GM12878 (cell line): ENCODE measurements around the gene CTXND2. TPM values are rescaled to one million over a fixed set of nuclear protein-coding genes. Genes with fewer than 3 reads are reported as not detected.
"Not testable (repeated sequence)": the region's sequence is repeated elsewhere in the genome, so short reads cannot be mapped to it uniquely, and the experiment has no call there.

Experiments
- ATAC-seq: fragments of 200-7000 bp; cut with Tn5 transposase; 3 replicates; pipeline ENCODE4 v1.9.1; 2020; ENCODE audit warnings: mild to moderate bottlenecking, moderate library complexity
- BruUV-seq: library from RNA; stranded (reverse); fragments of 400-500 nt; replicated peaks from 2 replicates; lab custom pipeline; 2021; lab: Mats Ljungman, UMichigan
- CTCF ChIA-PET: fragments of 300-600 bp; sonication (Branson Sonifier 250); formaldehyde crosslinking; extraction: SDS; loops from one replicate; lab custom pipeline; 2021; ENCODE audit warnings: inconsistent platforms; lab: Yijun Ruan, JAX
- POLR2A ChIA-PET: fragments of 350-600 bp; formaldehyde crosslinking; extraction: SDS; loops from one replicate; lab custom pipeline; 2021; ENCODE audit warnings: inconsistent platforms; lab: Charles Lee
- RAD21 ChIA-PET: fragments of 300-600 bp; sonication (Branson Sonifier 250); formaldehyde crosslinking; loops from one replicate; lab custom pipeline; 2023; ENCODE audit warnings: antibody characterized with exemption; ENCODE audit not compliant: unreplicated experiment; lab: Charles Lee
- SMC1A ChIA-PET: fragments of 300-600 bp; sonication (Branson Sonifier 250); formaldehyde crosslinking; loops from one replicate; lab custom pipeline; 2023; ENCODE audit not compliant: unreplicated experiment, uncharacterized antibody; lab: Charles Lee
- DNase-seq: peaks from one replicate; pipeline ENCODE4 v3.0.0-alpha.2; 2011; ENCODE audit warnings: low read depth, low spot score
- FAIRE-seq: peaks from 3 replicates; lab custom pipeline; 2011; peaks lifted over from hg19 to GRCh38; lab: Jason Lieb, UNC
- H2AFZ ChIP-seq: 2 replicates; pipeline ENCODE4 v1.6.0; 2011; ENCODE audit warnings: low read depth, low read length, control low read depth; ENCODE audit not compliant: control insufficient read depth
- H3K27ac ChIP-seq: 2 replicates; pipeline ENCODE4 v1.5.1; 2011; ENCODE audit warnings: control low read depth; ENCODE audit not compliant: control insufficient read depth, insufficient read depth
- H3K27me3 ChIP-seq, 2 experiments: replicated peaks in 1 of 2; 2 replicates each; pipeline versions ENCODE4 v1.6.0 to v1.6.1; 2011; ENCODE audit warnings: low read length in 1 of 2; ENCODE audit not compliant: control insufficient read depth in 2 of 2, insufficient read depth in 2 of 2
- H3K36me3 ChIP-seq, 2 experiments: 2 replicates each; pipeline ENCODE4 v1.5.1; 2011; ENCODE audit warnings: low read length in 1 of 2; ENCODE audit not compliant: control insufficient read depth in 2 of 2, insufficient read depth in 2 of 2
- H3K4me1 ChIP-seq: 2 replicates; pipeline ENCODE4 v1.6.1; 2011; ENCODE audit warnings: mild to moderate bottlenecking, low read length, moderate library complexity, mixed read lengths; ENCODE audit not compliant: control insufficient read depth, insufficient read depth
- H3K4me2 ChIP-seq: 2 replicates; pipeline ENCODE4 v1.6.0; 2011; ENCODE audit warnings: control low read depth; ENCODE audit not compliant: control insufficient read depth, insufficient read depth
- H3K4me3 ChIP-seq: fragments of 200-600 bp; sonication (generic); 2 replicates; pipeline ENCODE4 v1.5.1; 2016
- H3K79me2 ChIP-seq: 2 replicates; pipeline ENCODE4 v1.6.0; 2011; ENCODE audit warnings: low read length; ENCODE audit not compliant: control insufficient read depth, insufficient read depth
- H3K9ac ChIP-seq: 2 replicates; pipeline ENCODE4 v1.8.0; 2011; ENCODE audit warnings: low read length, control low read depth, mixed read lengths; ENCODE audit not compliant: control insufficient read depth, insufficient read depth
- H3K9me3 ChIP-seq: replicated peaks from 3 replicates; pipeline ENCODE4 v1.5.1; 2011; ENCODE audit warnings: mild to moderate bottlenecking, low read length; ENCODE audit not compliant: control insufficient read depth, insufficient read depth
- H4K20me1 ChIP-seq: 2 replicates; pipeline ENCODE4 v1.6.0; 2011; ENCODE audit not compliant: control insufficient read depth, insufficient read depth
- CBX3 ChIP-seq: fragments of 200-600 bp; sonication (generic); IDR thresholded peaks from 2 replicates; pipeline ENCODE4 v1.6.1; 2016; ENCODE audit warnings: low read depth, borderline replicate concordance
- ETV6 ChIP-seq, 2 experiments: fragments of 450-650 bp in 1 of 2; IDR thresholded peaks in 1 of 2; conservative IDR thresholded peaks in 1 of 2; 2 replicates each; pipeline ENCODE4 v1.6.1; 2014; ENCODE audit warnings: antibody characterized with exemption in 1 of 2, borderline replicate concordance in 1 of 2, low read depth in 1 of 2, mild to moderate bottlenecking in 1 of 2, moderate library complexity in 1 of 2
- KLF5 ChIP-seq: fragments of 450-650 bp; IDR thresholded peaks from 2 replicates; pipeline ENCODE4 v1.6.1; 2014; ENCODE audit warnings: mild to moderate bottlenecking; ENCODE audit not compliant: partially characterized antibody
- NFYA ChIP-seq: IDR thresholded peaks from 2 replicates; pipeline ENCODE4 v1.6.1; 2011; ENCODE audit warnings: low read depth, mild to moderate bottlenecking, low read length, improper control_type of control experiment, borderline replicate concordance
- NFYB ChIP-seq: IDR thresholded peaks from 2 replicates; pipeline ENCODE4 v1.6.1; 2011; ENCODE audit warnings: low read depth, mild to moderate bottlenecking, low read length, improper control_type of control experiment, moderate library complexity; ENCODE audit not compliant: insufficient read depth
- NRF1 ChIP-seq: conservative IDR thresholded peaks from 2 replicates; pipeline ENCODE4 v1.6.1; 2011; ENCODE audit warnings: mild to moderate bottlenecking, low read depth, low read length, improper control_type of control experiment
- PML ChIP-seq: IDR thresholded peaks from 2 replicates; pipeline ENCODE4 v1.6.1; 2012; ENCODE audit warnings: low read length, inconsistent platforms
- RFX5 ChIP-seq: IDR thresholded peaks from 2 replicates; pipeline ENCODE4 v1.6.1; 2011; ENCODE audit warnings: low read depth, low read length, improper control_type of control experiment
- SIX5 ChIP-seq: IDR thresholded peaks from 2 replicates; pipeline ENCODE4 v1.6.1; 2011; ENCODE audit warnings: mild to moderate bottlenecking, low read depth, low read length, moderate library complexity; ENCODE audit not compliant: severe bottlenecking
- SRF ChIP-seq, 2 experiments: IDR thresholded peaks; 2 replicates each; pipeline ENCODE4 v1.6.1; 2011; ENCODE audit warnings: low read depth in 2 of 2, low read length in 2 of 2, mild to moderate bottlenecking in 1 of 2, moderate library complexity in 1 of 2
- SUZ12 ChIP-seq: fragments of 200-600 bp; sonication (generic); IDR thresholded peaks from one replicate; pipeline ENCODE4 v1.6.1; 2018; ENCODE audit warnings: antibody characterized with exemption, mild to moderate bottlenecking; ENCODE audit not compliant: unreplicated experiment
- WRNIP1 ChIP-seq: IDR thresholded peaks from 2 replicates; pipeline ENCODE4 v1.6.1; 2011; ENCODE audit warnings: low read depth, low read length, improper control_type of control experiment, borderline replicate concordance
- ZBED1 ChIP-seq: IDR thresholded peaks from 2 replicates; pipeline ENCODE4 v1.6.1; 2016; ENCODE audit warnings: borderline replicate concordance
- ZZZ3 ChIP-seq: IDR thresholded peaks from 2 replicates; pipeline ENCODE4 v1.6.1; 2011; ENCODE audit warnings: low read depth; ENCODE audit not compliant: control insufficient read depth, insufficient read length
- WGBS: methylation state at CpG from one replicate; pipeline ENCODE4 v1.1.6; 2016; ENCODE audit warnings: low lambda C conversion rate; ENCODE audit not compliant: insufficient replicate concordance, insufficient coverage; ENCODE audit errors: missing lambda C conversion rate; 5-methylcytosine and 5-hydroxymethylcytosine counted together
- in situ Hi-C: fragments of 300-500 bp; cut with MboI; formaldehyde crosslinking; loops from 9 replicates; pipeline ENCODE4 v1.14.3; 2018; ENCODE audit warnings: mixed read lengths
- intact Hi-C: fragments of 100-400 bp; cut with micrococcal nuclease; formaldehyde crosslinking; loops from one replicate; pipeline ENCODE4 v1.14.2; 2022; ENCODE audit not compliant: unreplicated experiment
- polyA plus RNA-seq, 11 experiments: library from polyadenylated mRNA; depleted of rRNA in 4 of 11; unstranded in 6 of 11; stranded (reverse) in 5 of 11; fragments of >200 nt; fragmentation: Nextera tagmentation in 4 of 11; fragmentation: Illumina TruSeq in 1 of 11; extraction: Ambion mirVana in 4 of 11; extraction: Trizol in 1 of 11; gene quantifications; 1 replicate in 1 of 11; 2 replicates in 10 of 11; pipeline versions ENCODE4 v1.2.1 to v1.2.3, GENCODE V29; 2011 to 2016; ENCODE audit warnings: inconsistent platforms in 2 of 11, missing spikeins in 2 of 11, low read depth in 1 of 11
- total RNA-seq, 4 experiments: library from RNA; depleted of rRNA in 3 of 4; stranded (reverse); fragments of >200 nt in 3 of 4; fragmentation: Illumina TruSeq in 1 of 4; extraction: Trizol in 1 of 4; gene quantifications; 2 replicates each; pipeline versions ENCODE4 v1.2.1 to v1.2.3, GENCODE V29; 2013 to 2021
- TF ChIP-seq, protein P1 (sequence below): fragments of 450-650 bp; IDR thresholded peaks from 2 replicates; pipeline ENCODE4 v1.6.1; 2016; ENCODE audit warnings: mild to moderate bottlenecking

Gene CTXND2
- total and polyA plus RNA-seq, 10 of the 15 experiments (the other 5 are each of a cell fraction or from before 2014, with no cell fraction given), result not detected

- H3K4me2 ChIP-seq, ATAC-seq, H3K4me1 ChIP-seq, H3K27ac ChIP-seq, in situ Hi-C loops, H3K36me3 ChIP-seq, H4K20me1 ChIP-seq, RAD21 ChIA-PET, DNase-seq, H2AFZ ChIP-seq, FAIRE-seq, H3K9me3 ChIP-seq, H3K4me3 ChIP-seq, intact Hi-C loops, H3K27me3 ChIP-seq, H3K79me2 ChIP-seq: not testable (repeated sequence)
- POLR2A ChIA-PET, result interaction anchor here (0.9 kb wide), 1 partner anchor 9 kb away, joined by 3 read pairs; no protein-coding TSS in a partner anchor
- CTCF ChIA-PET, result interaction anchor here (0.7 to 1.3 kb wide), 5 partner anchors 9 to 200 kb away, joined by 3 to 4 read pairs (median 3); no protein-coding TSS in a partner anchor
- WGBS, result 85% methylated on average over 8 of the region's 8 CpGs
- SMC1A ChIA-PET, result interaction anchor here (0.7 to 1.1 kb wide), 2 partner anchors 10 to 100 kb away, joined by 3 read pairs; no protein-coding TSS in a partner anchor
- TF ChIP-seq NFYB, result 0 out of 2 replicates have a peak, but pooled peaks have one; percentile 25
- TF ChIP-seq, all 136 proteins: peak for 1; not testable (repeated sequence) for 135
- H3K9ac ChIP-seq, BruUV-seq: not testable (repeated sequence)
These were observed 12.9 kb downstream of the CTXND2 start for GRCh38 chr1:150899795-150900194.

DNA sequence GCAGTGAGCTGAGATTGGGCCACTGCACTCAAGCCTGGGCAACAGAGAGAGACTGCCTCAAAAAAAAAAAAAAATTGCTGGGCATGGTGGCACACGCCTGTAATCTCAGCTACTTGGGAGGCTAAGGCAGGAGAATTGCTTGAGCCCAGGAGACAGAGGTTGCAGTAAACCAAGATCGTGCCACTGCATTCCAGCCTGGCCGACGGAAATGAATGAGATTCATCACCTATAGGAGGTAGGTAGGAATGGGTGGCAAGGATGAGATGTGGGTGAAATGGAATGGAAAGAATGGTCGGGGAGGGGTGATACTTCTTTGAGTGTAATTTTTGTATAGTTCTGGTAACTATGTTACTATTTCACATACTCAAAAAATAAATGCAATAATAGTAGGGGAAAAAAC, 15.4 kb downstream of the CTXND2 start:
- ChIA-PET RAD21 (no interaction called here), POLR2A (no interaction called here)
- WGBS, result 73% methylated on average over 5 of the region's 5 CpGs
- Histone ChIP-seq H2AFZ (no peak overlapping the region), H3K4me2 (no peak overlapping the region), H3K9ac (no peak overlapping the region)
- no peak for ATAC-seq
- in situ Hi-C loops, result no loop called here
- no peak for DNase-seq
- TF ChIP-seq SUZ12 (no peak), PML (no peak), NFYA (no peak), WRNIP1 (no peak), NRF1 (no peak), RFX5 (no peak), SIX5 (no peak), ZBED1 (no peak), KLF5 (no peak), SRF (IDR thresholded peaks at IDR 0.05; ENCODE audit: low read depth in 2 of 2, low read length in 2 of 2) (no peak), ZZZ3 (no peak), ETV6 (conservative IDR thresholded peaks at IDR 0.05 in 1 of 2, IDR thresholded peaks at IDR 0.05 in 1 of 2; ENCODE audit: borderline replicate concordance in 1 of 2, low read depth in 1 of 2) (no peak), CBX3 (no peak)
- TF ChIP-seq, protein P1, sequence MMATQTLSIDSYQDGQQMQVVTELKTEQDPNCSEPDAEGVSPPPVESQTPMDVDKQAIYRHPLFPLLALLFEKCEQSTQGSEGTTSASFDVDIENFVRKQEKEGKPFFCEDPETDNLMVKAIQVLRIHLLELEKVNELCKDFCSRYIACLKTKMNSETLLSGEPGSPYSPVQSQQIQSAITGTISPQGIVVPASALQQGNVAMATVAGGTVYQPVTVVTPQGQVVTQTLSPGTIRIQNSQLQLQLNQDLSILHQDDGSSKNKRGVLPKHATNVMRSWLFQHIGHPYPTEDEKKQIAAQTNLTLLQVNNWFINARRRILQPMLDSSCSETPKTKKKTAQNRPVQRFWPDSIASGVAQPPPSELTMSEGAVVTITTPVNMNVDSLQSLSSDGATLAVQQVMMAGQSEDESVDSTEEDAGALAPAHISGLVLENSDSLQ, result no peak
- TF ChIP-seq, all 136 proteins: peak for 0
- Histone ChIP-seq H3K9me3 (no peaks in the 10 kb centered on the region; the same call in 2 of the 3 replicates), H3K4me1 (no peaks in the 10 kb centered on the region), H3K36me3 (no peaks in the 10 kb centered on the region), H3K79me2 (no peaks in the 10 kb centered on the region), H4K20me1 (no peaks in the 10 kb centered on the region), H3K27me3 (no peaks in the 10 kb centered on the region), H3K4me3 (no peak overlapping the region), H3K27ac (no peak overlapping the region)
- BruUV-seq, result no TSS peak
- intact Hi-C loops, result no loop called here
- FAIRE-seq, result no peak
- ChIA-PET CTCF (interaction anchor here (1.3 kb wide), 1 partner anchor 99 kb away, joined by 3 read pairs; no protein-coding TSS in a partner anchor), SMC1A (no interaction called here)
